HCT116 (cell line): ENCODE results near the gene VARS1.

ENCODE experiments used
- EZH2 ChIP-seq: fragments of 200-600 bp; sonication (generic); IDR thresholded peaks from 2 replicates; pipeline ENCODE4 v1.6.1; 2017; ENCODE audit warnings: antibody characterized with exemption, mixed run types
- POLR2A ChIP-seq: IDR thresholded peaks from 2 replicates; pipeline ENCODE4 v1.7.0; 2011; ENCODE audit warnings: borderline replicate concordance; ENCODE audit not compliant: insufficient read depth, insufficient read length; ENCODE audit errors: extremely low read depth
- SIN3A ChIP-seq: IDR thresholded peaks from 2 replicates; pipeline ENCODE4 v1.6.1; 2012; ENCODE audit warnings: low read depth
- YY1 ChIP-seq: IDR thresholded peaks from 2 replicates; pipeline ENCODE4 v1.6.1; 2011; ENCODE audit warnings: low read length, low read depth, moderate library complexity, mild to moderate bottlenecking; ENCODE audit not compliant: insufficient replicate concordance; ENCODE audit errors: extremely low read depth
- TF ChIP-seq, protein P1 (sequence below), 3 experiments: fragments of 200-600 bp in 1 of 3; sonication (generic) in 1 of 3; IDR thresholded peaks in 2 of 3; conservative IDR thresholded peaks in 1 of 3; 2 replicates each; pipeline ENCODE4 v1.5.1; 2012 to 2017; ENCODE audit warnings: low read depth in 2 of 3, low read length in 2 of 3, antibody characterized with exemption in 1 of 3, borderline replicate concordance in 1 of 3, control low read depth in 1 of 3, mild to moderate bottlenecking in 1 of 3, mixed read lengths in 1 of 3, mixed run types in 1 of 3, moderate library complexity in 1 of 3; ENCODE audit not compliant: insufficient read depth in 1 of 3
- TF ChIP-seq, protein P2 (sequence below): IDR thresholded peaks from 2 replicates; pipeline ENCODE4 v1.6.1; 2012
- TF ChIP-seq, protein P3 (sequence below): IDR thresholded peaks from 2 replicates; pipeline ENCODE4 v1.6.1; 2012

DNA sequence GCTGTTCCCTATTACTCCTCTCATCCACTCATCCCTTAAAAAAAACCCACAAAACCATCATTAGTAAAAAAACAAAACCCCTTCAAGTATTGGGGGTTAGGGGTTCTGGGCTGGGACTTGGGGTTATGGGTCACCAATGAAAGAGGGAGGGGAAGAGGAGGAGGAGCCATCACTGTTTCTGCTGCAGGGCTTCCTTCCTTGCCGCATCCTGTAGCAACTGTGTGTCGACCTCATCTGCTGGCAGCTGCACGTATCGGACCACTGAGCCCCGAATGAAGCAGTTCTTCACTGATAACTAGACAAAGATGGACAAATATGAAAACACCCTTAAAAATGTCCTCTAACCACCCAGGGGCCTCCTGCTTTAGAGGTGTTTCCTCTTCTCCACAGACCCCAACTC lies 2.0 kb upstream of the VARS1 start:
- TF ChIP-seq, protein P1, sequence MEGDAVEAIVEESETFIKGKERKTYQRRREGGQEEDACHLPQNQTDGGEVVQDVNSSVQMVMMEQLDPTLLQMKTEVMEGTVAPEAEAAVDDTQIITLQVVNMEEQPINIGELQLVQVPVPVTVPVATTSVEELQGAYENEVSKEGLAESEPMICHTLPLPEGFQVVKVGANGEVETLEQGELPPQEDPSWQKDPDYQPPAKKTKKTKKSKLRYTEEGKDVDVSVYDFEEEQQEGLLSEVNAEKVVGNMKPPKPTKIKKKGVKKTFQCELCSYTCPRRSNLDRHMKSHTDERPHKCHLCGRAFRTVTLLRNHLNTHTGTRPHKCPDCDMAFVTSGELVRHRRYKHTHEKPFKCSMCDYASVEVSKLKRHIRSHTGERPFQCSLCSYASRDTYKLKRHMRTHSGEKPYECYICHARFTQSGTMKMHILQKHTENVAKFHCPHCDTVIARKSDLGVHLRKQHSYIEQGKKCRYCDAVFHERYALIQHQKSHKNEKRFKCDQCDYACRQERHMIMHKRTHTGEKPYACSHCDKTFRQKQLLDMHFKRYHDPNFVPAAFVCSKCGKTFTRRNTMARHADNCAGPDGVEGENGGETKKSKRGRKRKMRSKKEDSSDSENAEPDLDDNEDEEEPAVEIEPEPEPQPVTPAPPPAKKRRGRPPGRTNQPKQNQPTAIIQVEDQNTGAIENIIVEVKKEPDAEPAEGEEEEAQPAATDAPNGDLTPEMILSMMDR (IDR thresholded peaks at IDR 0.05 in 2 of 3, conservative IDR thresholded peaks at IDR 0.05 in 1 of 3; ENCODE audit: borderline replicate concordance in 1 of 3, insufficient read depth in 1 of 3, low read depth in 2 of 3, low read length in 2 of 3), result no peak
- TF ChIP-seq, protein P2, sequence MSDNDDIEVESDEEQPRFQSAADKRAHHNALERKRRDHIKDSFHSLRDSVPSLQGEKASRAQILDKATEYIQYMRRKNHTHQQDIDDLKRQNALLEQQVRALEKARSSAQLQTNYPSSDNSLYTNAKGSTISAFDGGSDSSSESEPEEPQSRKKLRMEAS, result no peak
- TF ChIP-seq EZH2 (no peak), POLR2A (no peak), YY1 (no peak), SIN3A (no peak)
- TF ChIP-seq, protein P3, sequence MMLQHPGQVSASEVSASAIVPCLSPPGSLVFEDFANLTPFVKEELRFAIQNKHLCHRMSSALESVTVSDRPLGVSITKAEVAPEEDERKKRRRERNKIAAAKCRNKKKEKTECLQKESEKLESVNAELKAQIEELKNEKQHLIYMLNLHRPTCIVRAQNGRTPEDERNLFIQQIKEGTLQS, result no peak
